B cell (primary cell): ENCODE data around the gene ANKHD1.

ENCODE experiments used
- CTCF ChIP-seq: fragments of 200-600 bp; IDR thresholded peaks from one replicate; pipeline ENCODE4 v1.8.0; 2022; ENCODE audit warnings: antibody characterized with exemption, mild to moderate bottlenecking
- EZH2 ChIP-seq: IDR thresholded peaks from 2 replicates; pipeline ENCODE4 v1.6.1; 2012; ENCODE audit warnings: borderline replicate concordance, low read depth, mild to moderate bottlenecking, moderate library complexity, low read length; ENCODE audit not compliant: insufficient read depth, poor library complexity, severe bottlenecking

- no peak for TF ChIP-seq CTCF
- TF ChIP-seq EZH2 = no peak
Observed at GRCh38 chr5:140391732-140392131, 9.9 kb upstream of the ANKHD1 start.
